Activated CD4-positive, CD25-positive, alpha-beta regulatory T cell treated with anti-CD3 and anti-CD28 coated beads, Interleukin-2, amount 50 U/mL, for 72 hours (primary cell): ENCODE results near the gene REXO1.
"Not testable (repeated sequence)": the region's sequence is repeated elsewhere in the genome, so short reads cannot be mapped to it uniquely, and the experiment has no call there.

Experiments used
- DNase-seq: peaks from one replicate; pipeline ENCODE4 v3.0.0; 2021

REXO1 gene

GRCh38 chr19:1812426-1813191 is 35.7 kb downstream of the REXO1 start:
- DNase-seq, result peak; percentile 83

GRCh38 chr19:1811942-1812425 is 36.3 kb downstream of the REXO1 start, which contains the start of gene ATP8B3:
TSS of gene ATP8B3 (minus strand) at chr19:1812276. CDS start at chr19:1811736, 540 bp downstream.
- no peak for DNase-seq

GRCh38 chr19:1811472-1811894 is 36.8 kb downstream of the REXO1 start:
- DNase-seq, result peak; percentile 57

DNA sequence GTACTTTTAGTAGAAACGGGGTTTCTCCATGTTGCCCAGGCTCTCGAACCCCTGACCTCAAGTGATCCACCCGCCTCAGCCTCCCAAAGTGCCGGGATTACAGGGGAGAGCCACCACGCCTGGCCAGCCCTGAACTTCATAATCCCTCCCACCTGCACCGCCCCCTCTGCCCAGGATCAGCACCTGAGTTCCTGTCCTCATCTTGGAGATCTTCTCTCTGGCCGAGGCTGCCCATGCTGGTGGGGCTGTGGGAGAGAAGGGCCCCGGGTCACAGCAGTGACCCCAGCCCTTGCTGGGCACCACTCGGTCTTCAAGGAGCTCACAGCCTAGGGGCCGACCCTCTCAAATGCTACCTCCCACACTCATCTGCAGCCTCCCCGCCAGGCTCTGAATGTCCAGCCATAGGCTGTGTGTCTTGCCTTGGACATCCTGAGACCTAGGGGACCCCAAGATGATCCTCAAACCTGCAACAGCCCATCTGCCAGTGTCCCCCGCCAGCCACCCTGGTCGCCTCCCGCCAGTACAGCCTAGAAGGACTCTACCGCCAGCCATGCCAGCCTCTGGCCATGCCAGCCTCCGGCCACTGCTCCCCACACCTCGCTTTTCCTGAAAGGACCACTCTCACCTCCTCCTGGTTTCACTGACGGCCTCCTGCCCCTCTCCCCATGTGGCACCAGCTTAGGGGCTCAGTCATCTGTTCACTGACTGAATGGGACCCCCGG is 37.7 kb downstream of the REXO1 start:
- no peak for DNase-seq

DNA sequence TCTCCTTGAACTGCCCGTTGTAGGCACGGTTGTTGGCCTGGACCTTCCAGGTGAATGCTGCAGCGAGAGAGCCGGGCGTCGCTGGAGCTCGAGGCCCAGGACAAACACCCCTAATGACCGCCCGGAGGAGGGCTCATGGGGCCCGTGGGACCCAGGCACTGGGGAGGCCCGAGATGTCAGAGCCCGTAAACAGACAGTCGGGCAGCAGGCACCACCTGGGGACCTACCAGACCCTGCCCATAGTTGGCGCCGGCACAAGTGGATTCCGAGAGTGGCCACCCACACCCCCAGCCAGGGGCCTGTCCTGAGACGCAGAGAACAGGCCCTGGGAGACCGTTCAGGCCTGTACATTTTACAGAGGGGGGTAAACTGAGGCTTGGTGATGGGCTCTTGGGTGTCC is 38.6 kb downstream of the REXO1 start:
- no peak for DNase-seq

DNA sequence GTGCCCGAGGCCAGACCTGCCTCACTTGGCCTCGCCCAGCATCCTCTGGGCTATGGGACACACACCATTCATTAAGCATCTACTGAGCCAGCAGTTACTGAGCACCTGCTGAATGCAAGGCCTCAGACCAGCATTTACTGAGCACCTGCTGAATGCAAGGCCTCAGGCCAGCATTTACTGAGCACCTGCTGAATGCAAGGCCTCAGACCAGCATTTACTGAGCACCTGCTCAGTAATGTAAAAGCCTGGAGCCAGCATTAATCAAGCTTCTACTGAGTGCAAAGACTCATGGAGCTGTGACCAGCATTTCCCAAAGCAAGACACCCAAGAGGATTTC is 39.9 kb downstream of the REXO1 start:
- DNase-seq, result no peak

DNA sequence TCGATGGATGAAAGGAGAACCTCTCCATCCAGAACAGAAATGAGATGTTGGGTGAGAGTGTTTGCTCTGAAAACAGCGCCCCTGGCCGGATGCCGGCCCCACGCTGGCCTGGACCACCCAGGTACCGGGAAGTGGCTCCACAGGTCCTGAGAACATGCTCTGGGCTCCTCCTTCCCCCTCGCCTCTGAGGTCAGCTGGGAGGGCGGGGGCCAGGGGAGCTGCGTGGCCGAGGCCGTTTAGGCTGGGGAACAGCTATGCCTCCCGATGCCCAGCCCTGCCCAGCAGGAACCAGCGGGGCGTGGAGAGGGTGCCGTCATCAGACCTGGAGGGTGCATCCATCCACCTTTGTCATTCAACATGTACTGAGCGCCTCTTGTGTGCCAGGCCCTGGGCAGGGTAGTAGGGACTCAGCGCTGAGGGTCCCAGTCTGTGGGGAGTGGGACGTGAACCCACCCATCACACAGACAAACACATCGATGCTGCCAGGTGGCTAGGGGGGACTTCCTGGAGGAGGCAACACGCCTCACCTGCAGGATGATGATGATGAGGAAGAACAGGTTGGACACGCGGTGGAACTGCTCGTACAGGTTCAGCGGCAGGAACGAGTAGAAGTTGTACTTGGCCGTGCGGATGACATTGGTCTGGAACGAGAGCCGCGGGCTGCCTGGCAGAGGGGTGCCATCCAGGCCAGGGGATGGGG is 40.4 kb downstream of the REXO1 start:
- DNase-seq, result no peak

GRCh38 chr19:1807030-1807694 is 41.1 kb downstream of the REXO1 start:
- no peak for DNase-seq

DNA sequence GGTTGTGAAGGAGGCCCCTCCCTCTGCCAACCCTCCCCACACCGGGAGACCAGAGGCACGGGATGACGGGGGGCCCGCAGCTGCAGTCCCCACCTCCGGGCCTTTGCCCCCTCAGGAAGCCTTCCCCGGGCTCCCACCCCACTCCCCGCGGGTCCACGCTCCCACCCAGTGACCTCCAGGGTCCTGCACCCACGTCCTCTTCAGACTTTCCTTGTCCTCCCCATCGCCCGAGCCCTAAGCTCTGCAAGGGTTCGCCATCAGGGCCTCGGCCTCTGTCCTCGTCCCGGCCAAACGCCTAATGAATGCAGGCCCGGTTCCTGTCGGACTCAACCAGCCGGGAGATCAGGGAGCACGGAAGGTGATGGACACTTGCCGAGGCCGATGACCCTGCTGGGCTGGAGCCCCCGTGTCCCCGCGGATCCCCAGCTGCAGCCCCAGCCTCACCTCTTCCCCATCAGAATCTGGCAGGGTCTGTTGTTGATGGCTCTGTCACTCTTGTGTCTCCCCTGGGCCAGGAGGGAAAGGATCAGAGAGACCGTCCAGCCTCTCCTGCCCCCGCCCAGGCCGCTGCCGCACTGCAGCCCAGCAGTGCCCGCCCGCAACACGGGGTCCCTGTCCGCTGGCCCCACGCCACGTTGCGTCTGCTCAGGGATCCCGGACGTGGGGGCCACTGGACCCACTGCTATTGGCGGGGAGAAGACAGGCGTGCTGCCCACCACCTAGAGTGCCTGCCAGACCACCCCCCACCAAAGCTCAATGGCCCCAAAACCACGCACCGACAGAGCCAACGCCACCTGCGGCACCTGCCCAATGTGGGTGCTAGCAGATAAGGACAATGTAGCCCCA is 41.9 kb downstream of the REXO1 start:
- DNase-seq, result no peak

DNA sequence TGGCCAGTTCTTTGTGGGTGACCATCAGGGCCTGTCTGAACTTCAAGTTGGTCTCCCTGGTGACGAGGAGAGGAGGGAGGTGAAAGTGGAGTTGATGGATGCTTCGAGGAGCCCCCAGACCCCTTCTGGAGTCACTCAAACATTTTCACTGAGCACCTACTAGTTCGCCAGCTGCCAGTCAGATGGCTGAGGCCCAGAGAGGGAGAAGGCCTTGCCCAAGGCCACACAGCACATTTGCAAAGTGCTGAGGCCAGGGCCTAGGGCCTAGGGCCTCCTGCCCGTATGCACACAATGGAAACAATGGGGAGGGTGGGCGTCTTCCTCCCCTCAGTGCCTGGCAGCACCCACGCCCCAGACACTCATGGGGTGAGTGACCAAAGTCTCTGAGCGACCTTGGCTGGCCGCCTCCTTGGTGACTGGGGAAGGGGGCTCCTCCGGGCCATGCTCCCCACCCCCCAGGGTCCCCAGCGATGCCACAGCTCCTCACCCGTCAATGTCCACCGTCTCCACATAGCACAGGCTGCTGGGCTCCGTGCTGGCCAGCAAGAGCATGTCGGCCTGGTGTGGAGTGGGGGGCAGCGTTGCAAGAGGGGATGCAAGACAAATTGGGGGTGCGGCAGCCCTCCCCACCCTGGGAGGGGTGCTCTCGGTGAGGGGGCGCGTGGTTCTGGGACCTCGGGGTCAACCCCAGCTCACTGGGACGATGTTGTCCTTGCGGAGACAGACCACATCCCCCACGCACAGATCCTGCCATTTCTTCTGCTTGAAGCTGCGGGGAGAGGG is 42.7 kb downstream of the REXO1 start:
- DNase-seq, result no peak

DNA sequence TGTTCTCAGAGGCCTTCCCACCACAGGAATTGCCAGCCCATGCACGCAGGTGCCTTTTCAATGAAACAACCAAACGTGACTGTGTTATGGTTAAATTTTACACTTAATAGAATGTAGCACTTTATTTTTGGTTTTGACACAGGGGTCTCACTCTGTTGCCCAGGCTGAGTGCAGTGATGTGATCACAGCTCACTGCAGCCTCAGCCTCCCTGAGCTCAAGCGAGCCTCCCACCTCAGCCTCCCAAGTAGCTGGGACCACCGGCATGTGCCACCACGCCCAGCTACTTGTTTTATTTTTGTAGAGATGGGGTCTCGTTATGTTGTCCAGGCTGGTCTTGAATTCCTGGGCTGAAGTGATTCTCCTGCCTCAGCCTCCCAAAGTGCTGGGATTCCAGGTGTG is 43.4 kb downstream of the REXO1 start:
- DNase-seq, result no peak

DNA sequence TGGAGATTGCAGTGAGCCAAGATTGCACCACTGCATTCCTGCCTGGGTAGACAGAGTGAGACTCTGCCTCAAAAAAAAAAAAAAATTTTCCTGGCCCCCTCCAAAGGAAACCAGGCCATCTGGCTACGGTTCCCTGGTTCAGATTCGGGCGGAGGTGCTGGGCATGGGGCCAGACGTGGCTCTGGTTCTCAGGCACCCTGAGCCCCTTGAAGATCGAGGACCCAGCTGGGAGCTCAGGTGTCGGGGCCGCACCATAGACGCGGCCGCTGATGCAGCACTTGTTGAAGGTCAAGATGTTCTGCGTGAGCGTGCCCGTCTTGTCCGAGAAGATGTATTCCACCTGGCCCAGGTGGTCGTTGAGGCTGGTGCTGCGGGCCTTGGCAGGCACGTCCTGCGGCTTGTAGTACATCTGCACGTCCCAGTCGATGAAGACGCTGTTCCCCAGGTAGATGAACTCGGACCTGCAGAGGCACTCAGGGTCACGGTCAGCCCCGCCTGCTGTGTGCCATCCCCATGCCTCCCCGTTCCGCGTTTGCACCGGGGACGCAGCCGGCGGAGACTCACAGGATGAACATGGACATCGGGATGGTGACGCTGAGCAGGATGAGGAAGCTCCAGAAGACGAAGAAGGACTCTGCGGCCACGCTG is 48.5 kb downstream of the REXO1 start:
- DNase-seq, result no peak

DNA sequence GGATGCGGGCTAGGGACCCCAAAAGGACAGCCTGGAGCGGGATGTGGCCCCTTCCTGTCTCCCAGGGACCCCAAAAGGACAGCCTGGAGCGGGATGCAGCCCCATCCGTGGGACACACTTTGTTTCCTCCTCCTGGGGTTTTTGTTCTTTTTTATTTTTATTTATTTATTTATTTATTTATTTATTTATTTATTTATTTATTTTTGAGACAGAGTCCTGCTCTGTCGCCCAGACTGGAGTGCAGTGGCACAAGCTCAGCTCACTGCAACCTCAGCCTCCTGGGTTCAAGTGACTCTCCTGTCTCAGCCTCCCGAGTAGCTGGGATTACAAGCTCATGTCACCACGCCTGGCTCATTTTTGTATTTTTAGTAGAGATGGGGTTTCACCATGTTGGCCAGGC is 51.0 kb downstream of the REXO1 start:
- DNase-seq, result not testable (repeated sequence)

DNA sequence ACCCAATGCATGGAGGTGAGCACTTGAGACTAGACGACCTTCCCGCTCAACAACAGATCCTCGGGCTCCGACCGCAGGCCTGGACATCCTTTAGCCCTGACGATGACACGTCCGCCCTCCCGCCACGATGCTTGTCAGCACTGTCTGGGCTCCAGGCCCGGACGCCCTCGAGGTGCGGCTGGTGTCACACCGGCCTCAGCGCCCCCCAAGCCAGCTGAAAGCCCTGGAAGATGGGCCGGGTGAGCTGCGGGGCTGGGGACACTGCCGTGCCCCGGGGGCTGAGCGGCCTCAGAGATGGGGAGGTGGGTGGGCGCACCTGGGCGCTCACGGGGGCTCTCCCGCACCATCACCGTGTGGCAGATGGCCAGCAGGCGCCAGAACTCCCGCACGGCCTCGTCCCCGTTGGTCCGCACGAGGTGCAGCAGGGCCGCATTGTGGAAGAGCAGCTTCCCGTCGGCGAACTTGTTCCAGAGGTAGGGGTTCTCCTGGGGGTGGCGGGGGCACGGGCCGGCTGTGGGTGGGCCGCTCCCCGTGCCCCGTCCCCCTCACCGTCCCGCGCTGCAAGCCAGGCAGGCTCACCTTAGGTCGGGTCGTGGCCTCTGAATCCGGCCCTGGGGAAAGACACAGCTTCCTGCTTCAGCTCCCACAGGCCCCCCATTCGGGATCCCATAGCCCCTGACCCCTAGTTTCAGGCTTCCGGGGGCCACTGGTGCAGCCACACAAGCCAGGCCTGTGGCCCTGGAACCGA is 51.7 kb downstream of the REXO1 start:
- DNase-seq, result no peak

DNA sequence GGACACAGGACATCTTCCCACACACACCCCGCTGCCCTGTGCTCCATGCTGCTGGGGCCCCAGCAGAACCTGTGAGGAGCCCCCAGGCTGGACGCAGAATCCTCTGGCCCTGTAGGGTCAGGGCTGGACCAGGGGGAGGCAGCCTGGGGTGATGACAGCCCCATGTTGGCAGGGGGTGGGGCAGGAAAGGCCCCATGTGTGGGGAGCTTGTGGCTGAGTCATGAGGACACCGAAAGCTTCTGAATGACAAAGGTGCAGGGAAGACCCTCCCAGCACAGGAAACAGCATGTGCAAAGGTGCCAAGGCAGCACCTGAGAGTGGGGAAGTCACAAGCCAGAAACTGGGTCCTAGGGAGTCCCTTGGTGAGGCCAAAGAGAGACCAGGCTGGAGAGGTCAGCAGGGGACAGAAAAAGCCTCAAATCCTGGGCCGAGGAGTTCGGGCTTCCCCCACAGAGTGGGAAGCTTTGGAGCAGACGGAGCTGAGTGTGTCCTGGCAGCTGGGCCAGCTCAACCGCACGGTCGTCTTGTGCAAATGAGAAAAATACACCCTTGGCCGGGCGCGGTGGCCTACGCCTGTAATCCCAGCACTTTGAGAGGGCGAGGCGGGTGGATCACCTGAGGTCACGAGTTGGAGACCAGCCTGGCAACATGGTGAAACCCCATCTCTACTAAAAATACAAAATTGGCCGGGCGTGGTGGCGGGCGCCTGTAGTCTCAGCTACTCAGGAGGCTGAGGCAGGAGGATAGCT is 53.7 kb downstream of the REXO1 start:
- DNase-seq, result no peak

DNA sequence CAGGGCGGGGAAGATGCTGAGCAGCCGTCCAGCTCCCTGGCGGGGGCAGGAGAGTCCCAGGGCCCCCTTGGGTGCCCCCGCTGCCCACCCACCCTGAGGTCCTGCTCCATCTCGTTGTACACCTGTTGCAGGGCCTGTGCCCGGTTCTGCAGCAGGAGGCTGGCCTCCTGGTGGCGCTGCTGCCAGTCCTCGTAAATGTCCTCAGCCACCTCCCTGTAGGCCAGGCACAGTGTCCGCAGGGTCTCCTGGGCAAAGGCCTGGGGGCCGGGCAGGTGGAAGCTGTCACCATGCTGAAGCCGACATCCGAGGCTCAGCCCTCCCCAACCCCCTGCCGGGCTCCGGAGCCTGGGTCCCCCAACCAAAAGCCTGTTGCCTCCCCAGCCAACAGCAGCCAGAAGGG is 56.4 kb downstream of the REXO1 start:
- no peak for DNase-seq

GRCh38 chr19:1790054-1790792 is 58.1 kb downstream of the REXO1 start:
- DNase-seq, result no peak

GRCh38 chr19:1789261-1790041 is 58.8 kb downstream of the REXO1 start:
- no peak for DNase-seq
